Measurements from ENCODE around the gene PDXDC1.
"Not testable (repeated sequence)": the region's sequence is repeated elsewhere in the genome, so short reads cannot be mapped to it uniquely, and the experiment has no call there.

The PDXDC1 gene

DNA sequence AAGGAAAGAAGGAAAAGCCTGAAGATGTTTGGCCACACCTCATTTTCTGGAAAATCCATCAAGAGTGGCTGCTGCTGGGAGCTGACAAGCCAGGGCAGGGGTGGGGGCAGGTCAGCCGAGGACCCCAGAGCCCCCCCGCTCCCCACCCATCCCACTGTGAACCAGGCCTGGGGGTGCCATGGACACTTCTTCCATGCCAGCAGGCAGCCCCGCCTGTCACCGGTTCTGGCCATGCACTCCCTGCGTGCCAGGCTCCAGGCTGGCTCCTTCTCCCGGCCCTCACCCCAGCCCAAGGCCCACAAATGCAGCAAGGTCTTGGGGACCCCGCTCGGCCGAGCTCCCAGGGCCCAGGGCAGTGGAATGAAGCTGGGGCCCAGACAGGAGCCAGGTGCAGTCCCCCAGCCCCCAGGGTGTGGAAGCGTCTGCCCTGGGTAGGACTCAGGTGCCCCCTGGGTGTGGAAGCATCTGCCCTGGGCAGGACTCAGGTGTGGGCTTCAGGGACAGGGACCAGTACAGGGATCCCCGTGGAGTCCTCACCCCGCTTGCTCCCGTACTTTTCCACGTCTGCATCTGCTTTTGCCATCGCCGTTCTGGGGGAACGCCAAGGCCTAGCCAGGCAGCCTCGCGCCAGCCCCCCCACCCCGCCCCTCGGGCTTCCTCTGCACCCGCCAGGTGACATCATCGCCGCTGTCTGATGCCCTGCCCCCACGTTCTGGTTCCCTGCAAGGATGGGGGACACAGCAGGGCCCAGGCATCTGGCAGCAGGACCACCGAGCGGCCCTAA lies 167.5 kb downstream of the PDXDC1 start:
- not testable (repeated sequence) for H3K27me3 ChIP-seq (ENCODE audit: control insufficient read depth, insufficient read depth, low read length); H3K9me3 ChIP-seq (ENCODE audit: control insufficient read depth, insufficient read depth, low read length); H3K9ac ChIP-seq (ENCODE audit: low read depth, low read length); H3K4me1 ChIP-seq (ENCODE audit: control insufficient read depth, insufficient read depth, low read length); H3K36me3 ChIP-seq (ENCODE audit: control insufficient read depth, insufficient read depth, low read length); H3K4me3 ChIP-seq (ENCODE audit: low read depth, low read length)

GRCh38 chr16:15142891-15143600 lies 168.2 kb downstream of the PDXDC1 start:
- not testable (repeated sequence) for H3K36me3 ChIP-seq (ENCODE audit: control insufficient read depth, insufficient read depth, low read length); H3K9ac ChIP-seq (ENCODE audit: low read depth, low read length); H3K4me3 ChIP-seq (ENCODE audit: low read depth, low read length); H3K4me1 ChIP-seq (ENCODE audit: control insufficient read depth, insufficient read depth, low read length); H3K27me3 ChIP-seq (ENCODE audit: control insufficient read depth, insufficient read depth, low read length); H3K9me3 ChIP-seq (ENCODE audit: control insufficient read depth, insufficient read depth, low read length)

GRCh38 chr16:15143601-15144091 lies 168.8 kb downstream of the PDXDC1 start:
- H3K36me3 ChIP-seq (ENCODE audit: control insufficient read depth, insufficient read depth, low read length); H3K4me3 ChIP-seq (ENCODE audit: low read depth, low read length); H3K27me3 ChIP-seq (ENCODE audit: control insufficient read depth, insufficient read depth, low read length); H3K9me3 ChIP-seq (ENCODE audit: control insufficient read depth, insufficient read depth, low read length); H3K4me1 ChIP-seq (ENCODE audit: control insufficient read depth, insufficient read depth, low read length); H3K9ac ChIP-seq (ENCODE audit: low read depth, low read length): not testable (repeated sequence)

- not testable (repeated sequence) for H3K9me3 ChIP-seq (ENCODE audit: control insufficient read depth, insufficient read depth, low read length); H3K4me1 ChIP-seq (ENCODE audit: control insufficient read depth, insufficient read depth, low read length); H3K4me3 ChIP-seq (ENCODE audit: low read depth, low read length); H3K9ac ChIP-seq (ENCODE audit: low read depth, low read length); H3K27me3 ChIP-seq (ENCODE audit: control insufficient read depth, insufficient read depth, low read length); H3K36me3 ChIP-seq (ENCODE audit: control insufficient read depth, insufficient read depth, low read length)
Observed at GRCh38 chr16:15144092-15144631, 169.3 kb downstream of the PDXDC1 start.

DNA sequence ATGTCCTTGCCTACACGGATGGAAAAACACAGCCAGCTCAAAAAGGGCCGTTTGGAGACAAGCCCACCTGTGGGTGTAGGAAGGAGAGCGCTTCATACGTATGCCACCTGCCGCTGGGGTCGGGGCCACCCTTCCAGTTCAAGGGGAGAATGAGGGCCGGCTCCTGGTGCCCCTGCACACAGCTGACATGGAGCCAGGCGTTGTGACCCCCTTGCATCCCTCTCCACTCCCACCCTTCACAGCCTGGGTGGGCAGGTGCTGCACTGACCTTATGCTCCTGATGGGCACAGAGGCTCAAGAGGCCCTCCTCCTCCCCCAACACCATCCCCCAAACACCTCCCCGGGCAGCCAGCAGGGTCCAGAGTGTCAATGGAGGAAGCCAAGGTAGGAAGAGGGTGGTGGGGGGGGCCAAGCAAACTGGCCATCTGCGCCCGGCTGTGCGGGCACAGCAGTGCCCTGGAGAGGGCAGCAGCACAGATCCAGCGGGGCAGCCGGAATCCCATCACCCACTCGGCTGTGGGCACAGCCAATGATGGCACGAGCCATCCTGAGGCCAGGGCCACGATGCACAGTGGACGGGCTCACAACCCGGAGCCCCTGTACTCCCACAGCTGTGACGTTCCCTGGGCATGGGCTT lies 170.1 kb downstream of the PDXDC1 start:
- H3K27me3 ChIP-seq (ENCODE audit: control insufficient read depth, insufficient read depth, low read length); H3K4me1 ChIP-seq (ENCODE audit: control insufficient read depth, insufficient read depth, low read length); H3K4me3 ChIP-seq (ENCODE audit: low read depth, low read length); H3K9me3 ChIP-seq (ENCODE audit: control insufficient read depth, insufficient read depth, low read length); H3K36me3 ChIP-seq (ENCODE audit: control insufficient read depth, insufficient read depth, low read length); H3K9ac ChIP-seq (ENCODE audit: low read depth, low read length): not testable (repeated sequence)

- H3K36me3 ChIP-seq (ENCODE audit: control insufficient read depth, insufficient read depth, low read length); H3K9me3 ChIP-seq (ENCODE audit: control insufficient read depth, insufficient read depth, low read length); H3K4me1 ChIP-seq (ENCODE audit: control insufficient read depth, insufficient read depth, low read length); H3K4me3 ChIP-seq (ENCODE audit: low read depth, low read length); H3K27me3 ChIP-seq (ENCODE audit: control insufficient read depth, insufficient read depth, low read length); H3K9ac ChIP-seq (ENCODE audit: low read depth, low read length): not testable (repeated sequence)
Observed at GRCh38 chr16:15145418-15146263, 170.8 kb downstream of the PDXDC1 start.

GRCh38 chr16:15146264-15146662 lies 171.4 kb downstream of the PDXDC1 start:
- H3K9me3 ChIP-seq (ENCODE audit: control insufficient read depth, insufficient read depth, low read length); H3K27me3 ChIP-seq (ENCODE audit: control insufficient read depth, insufficient read depth, low read length); H3K4me3 ChIP-seq (ENCODE audit: low read depth, low read length); H3K4me1 ChIP-seq (ENCODE audit: control insufficient read depth, insufficient read depth, low read length); H3K9ac ChIP-seq (ENCODE audit: low read depth, low read length); H3K36me3 ChIP-seq (ENCODE audit: control insufficient read depth, insufficient read depth, low read length): not testable (repeated sequence)

DNA sequence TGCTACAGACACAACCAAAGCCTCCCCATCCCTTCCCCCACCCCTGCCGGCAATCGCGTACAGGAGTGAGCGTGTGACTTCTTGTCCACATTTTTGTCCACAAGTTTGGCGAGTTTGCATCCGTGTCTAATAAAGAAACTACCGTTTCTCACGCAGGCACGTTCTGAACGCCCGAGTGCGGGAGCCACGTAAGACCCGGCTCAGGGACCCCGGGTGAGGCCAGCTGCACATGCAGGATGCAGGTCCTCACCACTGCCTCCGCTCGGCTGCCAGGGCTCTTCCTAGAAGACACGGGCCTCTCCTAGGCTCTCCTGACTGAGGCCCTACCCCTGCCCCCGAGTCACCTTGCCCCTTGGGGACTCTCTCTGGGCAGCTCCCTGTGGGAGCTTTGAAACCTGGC lies 174.0 kb downstream of the PDXDC1 start:
- not testable (repeated sequence) for H3K9ac ChIP-seq (ENCODE audit: low read depth, low read length); H3K4me3 ChIP-seq (ENCODE audit: low read depth, low read length); H3K27me3 ChIP-seq (ENCODE audit: control insufficient read depth, insufficient read depth, low read length); H3K36me3 ChIP-seq (ENCODE audit: control insufficient read depth, insufficient read depth, low read length); H3K4me1 ChIP-seq (ENCODE audit: control insufficient read depth, insufficient read depth, low read length); H3K9me3 ChIP-seq (ENCODE audit: control insufficient read depth, insufficient read depth, low read length)

DNA sequence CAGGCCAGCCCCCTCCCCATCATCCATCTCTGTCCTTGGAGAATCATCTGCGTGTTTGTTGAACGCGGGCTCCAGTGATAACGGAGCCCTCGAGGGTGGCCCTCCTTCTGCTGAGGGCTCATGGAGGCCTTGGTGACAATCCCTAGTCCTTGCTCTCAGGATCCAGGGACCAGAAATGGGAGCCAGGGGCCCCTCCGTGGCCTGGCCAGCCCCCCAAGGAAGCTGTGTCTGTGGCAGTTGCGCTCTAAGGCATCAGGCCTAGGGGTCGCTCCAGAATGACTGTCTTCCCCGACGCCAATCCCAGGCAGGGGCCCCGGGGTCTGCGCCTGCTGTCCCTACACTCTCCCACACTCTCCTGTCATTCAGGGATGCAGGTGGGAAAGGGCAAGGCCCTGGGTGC lies 174.4 kb downstream of the PDXDC1 start:
- H3K9ac ChIP-seq (ENCODE audit: low read depth, low read length); H3K36me3 ChIP-seq (ENCODE audit: control insufficient read depth, insufficient read depth, low read length); H3K27me3 ChIP-seq (ENCODE audit: control insufficient read depth, insufficient read depth, low read length); H3K4me1 ChIP-seq (ENCODE audit: control insufficient read depth, insufficient read depth, low read length); H3K9me3 ChIP-seq (ENCODE audit: control insufficient read depth, insufficient read depth, low read length); H3K4me3 ChIP-seq (ENCODE audit: low read depth, low read length): not testable (repeated sequence)

- H3K9ac ChIP-seq (ENCODE audit: low read depth, low read length); H3K4me1 ChIP-seq (ENCODE audit: control insufficient read depth, insufficient read depth, low read length); H3K27me3 ChIP-seq (ENCODE audit: control insufficient read depth, insufficient read depth, low read length); H3K36me3 ChIP-seq (ENCODE audit: control insufficient read depth, insufficient read depth, low read length); H3K9me3 ChIP-seq (ENCODE audit: control insufficient read depth, insufficient read depth, low read length): not testable (repeated sequence)
- H3K4me3 ChIP-seq (ENCODE audit: low read depth, low read length), result peak overlapping the region; percentile 46
Observed at GRCh38 chr16:15154005-15154404, 179.2 kb downstream of the PDXDC1 start.
